Measurements from ENCODE around the gene MESD. TPM values are rescaled to one million over a fixed set of nuclear protein-coding genes. Genes with fewer than 3 reads are reported as not detected.

Gene MESD
- total and polyA plus RNA-seq, 2 of the 4 experiments (the other 2 are of a cell fraction): 10.0 to 14.0 TPM

GRCh38 chr15:80985981-80986380 is 3.6 kb downstream of the MESD start:
- TF ChIP-seq MAFK (IDR thresholded peaks at IDR 0.05; ENCODE audit: low read depth, low read length) (no peak), RAD21 (IDR thresholded peaks at IDR 0.05; ENCODE audit: low read length) (no peak), RCOR1 (IDR thresholded peaks at IDR 0.05; ENCODE audit: insufficient replicate concordance, low read length) (no peak), NFE2L2 (IDR thresholded peaks at IDR 0.05; ENCODE audit: low read depth, low read length) (no peak), CEBPB (IDR thresholded peaks at IDR 0.05; ENCODE audit: low read depth, low read length) (no peak), CTCF (conservative IDR thresholded peaks at IDR 0.05; ENCODE audit: low read depth, low read length) (no peak), SMC3 (IDR thresholded peaks at IDR 0.05; ENCODE audit: low read depth, low read length) (no peak), CHD1 (IDR thresholded peaks at IDR 0.05; ENCODE audit: low read depth, low read length) (no peak), FOS (IDR thresholded peaks at IDR 0.05; ENCODE audit: low read depth, low read length) (no peak), MAZ (IDR thresholded peaks at IDR 0.05; ENCODE audit: borderline replicate concordance, low read depth, low read length) (no peak), ELK1 (IDR thresholded peaks at IDR 0.05; ENCODE audit: borderline replicate concordance, low read depth, low read length) (no peak), BHLHE40 (IDR thresholded peaks at IDR 0.05; ENCODE audit: low read depth, low read length) (no peak), MXI1 (IDR thresholded peaks at IDR 0.05; ENCODE audit: borderline replicate concordance, low read depth, low read length) (no peak), POLR2A (IDR thresholded peaks at IDR 0.05; ENCODE audit: low read depth, low read length) (no peak), RFX5 (IDR thresholded peaks at IDR 0.05; ENCODE audit: low read depth, low read length) (no peak)
- TF ChIP-seq, protein P1, sequence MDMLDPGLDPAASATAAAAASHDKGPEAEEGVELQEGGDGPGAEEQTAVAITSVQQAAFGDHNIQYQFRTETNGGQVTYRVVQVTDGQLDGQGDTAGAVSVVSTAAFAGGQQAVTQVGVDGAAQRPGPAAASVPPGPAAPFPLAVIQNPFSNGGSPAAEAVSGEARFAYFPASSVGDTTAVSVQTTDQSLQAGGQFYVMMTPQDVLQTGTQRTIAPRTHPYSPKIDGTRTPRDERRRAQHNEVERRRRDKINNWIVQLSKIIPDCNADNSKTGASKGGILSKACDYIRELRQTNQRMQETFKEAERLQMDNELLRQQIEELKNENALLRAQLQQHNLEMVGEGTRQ (IDR thresholded peaks at IDR 0.05; ENCODE audit: low read depth, low read length): no peak
- H3K36me3 ChIP-seq (ENCODE audit: control insufficient read depth, insufficient read depth, low read length): peaks cover 5% of the 10 kb centered on the region
- H3K23ac ChIP-seq (ENCODE audit: low read depth, low read length): no peak overlapping the region
- DNase-seq: no peak
- no peak overlapping the region for H2BK20ac ChIP-seq (ENCODE audit: low read depth, low read length)
- H3K9me1 ChIP-seq (ENCODE audit: insufficient read depth, low read length): peaks cover 15% of the 10 kb centered on the region
- no peak overlapping the region for H2BK15ac ChIP-seq (ENCODE audit: low read depth, low read length)
- 96% methylated on average over 4 of the region's 5 CpGs; no CpG with 5 or more reads in 1 of the 2 experiments for WGBS, 2 experiments (ENCODE audit: extremely low coverage in 2 of 2, insufficient read length in 1 of 2)
- no peak overlapping the region for H4K8ac ChIP-seq (ENCODE audit: low read depth in 2 of 2, low read length in 2 of 2)
- no peak overlapping the region for H3K27ac ChIP-seq (ENCODE audit: insufficient read depth, low read length)
- H4K5ac ChIP-seq (ENCODE audit: low read depth, low read length): no peak overlapping the region
- no TSS peak for BruUV-seq (replicated peaks)
- H3K14ac ChIP-seq (replicated peaks; ENCODE audit: low read depth, low read length): no peak overlapping the region
- no peaks in the 10 kb centered on the region for H3K9me3 ChIP-seq (ENCODE audit: control insufficient read depth, insufficient read depth, low read length)
- H3K27me3 ChIP-seq (ENCODE audit: control insufficient read depth, insufficient read depth, low read length): no peaks in the 10 kb centered on the region
- H4K91ac ChIP-seq (ENCODE audit: insufficient read depth, low read depth, low read length): no peak overlapping the region
- peaks cover 25 to 71% of the 10 kb centered on the region in 2 experiments for H3K79me1 ChIP-seq (ENCODE audit: low read depth in 1 of 2, low read length in 2 of 2)
- H3K56ac ChIP-seq (ENCODE audit: extremely low read depth, insufficient read depth, low read length): no peak overlapping the region
- H2BK120ac ChIP-seq (ENCODE audit: low read depth, low read length): no peak overlapping the region
- H2BK5ac ChIP-seq (ENCODE audit: low read depth, low read length, poor library complexity, severe bottlenecking): no peak overlapping the region
- ChIA-PET POLR2A (ENCODE audit: unreplicated experiment) (no interaction called here), CTCF (interaction anchor here (2.0 kb wide), 1 partner anchor 16 kb away, joined by 6 read pairs; no protein-coding TSS in a partner anchor)
- ATAC-seq (ENCODE audit: low read depth): no peak
- dilution Hi-C loops (cut with HindIII; ENCODE audit: low sequenced_read_pairs, unreplicated experiment): no loop called here
- in situ Hi-C loops (cut with MboI; ENCODE audit: low sequenced_read_pairs): no loop called here
- H2AFZ ChIP-seq (replicated peaks; ENCODE audit: low read length, poor library complexity): no peak overlapping the region
- H2AK5ac ChIP-seq (ENCODE audit: low read depth, low read length): no peak overlapping the region
- H2AK9ac ChIP-seq (replicated peaks; ENCODE audit: low read depth, low read length, poor library complexity): no peak overlapping the region
- intact Hi-C loops (cut with micrococcal nuclease): no loop called here
- H3K18ac ChIP-seq (ENCODE audit: low read depth, low read length): no peak overlapping the region
- H3K4ac ChIP-seq (ENCODE audit: low read depth, low read length): no peak overlapping the region
- H3K4me2 ChIP-seq (ENCODE audit: low read depth, low read length): no peak overlapping the region
- H3K4me3 ChIP-seq (ENCODE audit: insufficient read depth, low read depth, low read length): no peak overlapping the region
- peaks cover 25% of the 10 kb centered on the region; the same call in 1 of the 2 replicates for H4K20me1 ChIP-seq (ENCODE audit: insufficient read depth, low read length)
- H3K9ac ChIP-seq (ENCODE audit: low read depth, low read length): no peak overlapping the region
- peaks cover 6% of the 10 kb centered on the region for H3K4me1 ChIP-seq (ENCODE audit: control insufficient read depth, insufficient read depth, low read length)

Data from IMR-90 (cell line).